Suprapubic skin (tissue), 3 donors: ENCODE measurements around the gene DTD1.

Experiments used
- EP300 ChIP-seq: sonication (generic); formaldehyde crosslinking; IDR thresholded peaks from one replicate; pipeline ENCODE4 v1.6.1; 2017; ENCODE audit warnings: antibody characterized with exemption
- POLR2A ChIP-seq, 2 donors: fragments of 450-650 bp; IDR thresholded peaks; one replicate each; pipeline ENCODE4 v1.6.1; 2017; ENCODE audit warnings: antibody characterized with exemption in 2 of 2, mild to moderate bottlenecking in 2 of 2, moderate library complexity in 2 of 2
- TF ChIP-seq, protein P1 (sequence below), 2 donors: fragments of 200-600 bp in 1 of 2; fragments of 450-650 bp in 1 of 2; sonication (generic) in 1 of 2; IDR thresholded peaks; one replicate each; pipeline ENCODE4 v1.5.1; 2016 to 2019; ENCODE audit warnings: antibody characterized with exemption in 2 of 2, mild to moderate bottlenecking in 1 of 2, moderate library complexity in 1 of 2

DNA sequence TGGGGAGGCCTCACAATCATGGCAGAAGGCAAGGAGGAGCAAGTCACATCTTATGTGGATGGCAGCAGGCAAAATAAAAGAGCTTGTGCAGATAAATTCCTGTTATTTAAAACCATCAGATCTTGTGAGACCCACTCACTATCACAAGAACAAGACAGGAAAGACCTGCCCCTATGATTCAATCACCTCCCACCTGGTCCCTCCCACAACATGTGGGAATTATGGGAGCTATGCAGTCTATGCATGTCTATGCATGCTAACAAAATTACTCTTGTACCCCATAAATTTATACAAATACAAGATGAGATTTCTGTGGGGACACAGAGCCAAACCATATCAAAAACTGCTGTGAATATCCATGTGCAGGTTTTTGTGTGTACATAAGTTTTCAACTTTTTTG, 200.2 kb downstream of the DTD1 start:
- no peak for TF ChIP-seq EP300
- no peak for TF ChIP-seq POLR2A (IDR thresholded peaks at IDR 0.05)
- TF ChIP-seq, protein P1, sequence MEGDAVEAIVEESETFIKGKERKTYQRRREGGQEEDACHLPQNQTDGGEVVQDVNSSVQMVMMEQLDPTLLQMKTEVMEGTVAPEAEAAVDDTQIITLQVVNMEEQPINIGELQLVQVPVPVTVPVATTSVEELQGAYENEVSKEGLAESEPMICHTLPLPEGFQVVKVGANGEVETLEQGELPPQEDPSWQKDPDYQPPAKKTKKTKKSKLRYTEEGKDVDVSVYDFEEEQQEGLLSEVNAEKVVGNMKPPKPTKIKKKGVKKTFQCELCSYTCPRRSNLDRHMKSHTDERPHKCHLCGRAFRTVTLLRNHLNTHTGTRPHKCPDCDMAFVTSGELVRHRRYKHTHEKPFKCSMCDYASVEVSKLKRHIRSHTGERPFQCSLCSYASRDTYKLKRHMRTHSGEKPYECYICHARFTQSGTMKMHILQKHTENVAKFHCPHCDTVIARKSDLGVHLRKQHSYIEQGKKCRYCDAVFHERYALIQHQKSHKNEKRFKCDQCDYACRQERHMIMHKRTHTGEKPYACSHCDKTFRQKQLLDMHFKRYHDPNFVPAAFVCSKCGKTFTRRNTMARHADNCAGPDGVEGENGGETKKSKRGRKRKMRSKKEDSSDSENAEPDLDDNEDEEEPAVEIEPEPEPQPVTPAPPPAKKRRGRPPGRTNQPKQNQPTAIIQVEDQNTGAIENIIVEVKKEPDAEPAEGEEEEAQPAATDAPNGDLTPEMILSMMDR (IDR thresholded peaks at IDR 0.05), result no peak
